ENCODE measurements around the gene TSPAN4. TPM values are rescaled to one million over a fixed set of nuclear protein-coding genes. Genes with fewer than 3 reads are reported as not detected.

TSPAN4 gene
- total and polyA plus RNA-seq, 11 donors, result 22.7 to 93.0 (median 31.3) TPM

- H3K4me1 ChIP-seq, result peaks cover 4 to 24% (median 12%) of the 10 kb centered on the region in 12 donors
- intact Hi-C loops (cut with DNase I), result no loop called here
- H3K9me3 ChIP-seq, result no peaks in the 10 kb centered on the region
- ATAC-seq (no peak), DNase-seq (no peak)
- peaks cover 0 to 49% (median 36%) of the 10 kb centered on the region in 9 donors for H3K36me3 ChIP-seq
- no peaks in the 10 kb centered on the region for H3K27me3 ChIP-seq
- no peak overlapping the region for H3K27ac ChIP-seq
- WGBS, 4 donors, result 86 to 88% (median 88%) methylated on average over 17 to 24 of the region's 24 CpGs
- no peak overlapping the region for H3K4me3 ChIP-seq
- no peak for TF ChIP-seq CTCF (IDR thresholded peaks at IDR 0.05)
- TF ChIP-seq POLR2A (IDR thresholded peaks at IDR 0.05), result no peak
Measured at GRCh38 chr11:863023-863909, 20.6 kb downstream of the TSPAN4 start.

GRCh38 chr11:863910-864827 lies 21.5 kb downstream of the TSPAN4 start:
- Histone ChIP-seq H3K4me1 (peaks cover 4 to 24% (median 12%) of the 10 kb centered on the region in 12 donors), H3K36me3 (peaks cover 0 to 56% (median 39%) of the 10 kb centered on the region in 9 donors), H3K27me3 (no peaks in the 10 kb centered on the region), H3K9me3 (no peaks in the 10 kb centered on the region), H3K4me3 (no peak overlapping the region), H3K27ac (no peak overlapping the region)
- ATAC-seq, result no peak
- intact Hi-C loops (cut with DNase I), result no loop called here
- TF ChIP-seq POLR2A (IDR thresholded peaks at IDR 0.05) (no peak), CTCF (IDR thresholded peaks at IDR 0.05) (no peak)
- 93 to 95% (median 95%) methylated on average over 16 to 31 of the region's 31 CpGs for WGBS, 4 donors
- DNase-seq, result peak in 1 of 5 donors; percentile 25

GRCh38 chr11:864898-865297 lies 22.2 kb downstream of the TSPAN4 start:
- peaks cover 0 to 56% (median 39%) of the 10 kb centered on the region in 9 donors for H3K36me3 ChIP-seq
- no peak for ATAC-seq

More at GRCh38 chr11:864898-865297, 22.2 kb downstream of the TSPAN4 start:
- TF ChIP-seq CTCF (IDR thresholded peaks at IDR 0.05) (no peak), POLR2A (IDR thresholded peaks at IDR 0.05) (no peak)
- intact Hi-C loops (cut with DNase I), result no loop called here
- Histone ChIP-seq H3K27ac (no peak overlapping the region), H3K4me1 (peaks cover 0 to 19% (median 7%) of the 10 kb centered on the region in 12 donors), H3K4me3 (no peak overlapping the region), H3K9me3 (no peaks in the 10 kb centered on the region), H3K27me3 (no peaks in the 10 kb centered on the region)
- no peak for DNase-seq
- WGBS, 4 donors, result 89 to 94% (median 90%) methylated on average over 9 to 11 of the region's 11 CpGs

All from heart left ventricle (tissue), 16 donors.